ENCODE data around the gene IPO9. TPM values are rescaled to one million over a fixed set of nuclear protein-coding genes. Genes with fewer than 3 reads are reported as not detected.

The IPO9 gene
- total and polyA plus RNA-seq, 2 donors (not counting 1 experiment from before 2014, with no cell fraction given), result 13.3 to 56.9 TPM

DNA sequence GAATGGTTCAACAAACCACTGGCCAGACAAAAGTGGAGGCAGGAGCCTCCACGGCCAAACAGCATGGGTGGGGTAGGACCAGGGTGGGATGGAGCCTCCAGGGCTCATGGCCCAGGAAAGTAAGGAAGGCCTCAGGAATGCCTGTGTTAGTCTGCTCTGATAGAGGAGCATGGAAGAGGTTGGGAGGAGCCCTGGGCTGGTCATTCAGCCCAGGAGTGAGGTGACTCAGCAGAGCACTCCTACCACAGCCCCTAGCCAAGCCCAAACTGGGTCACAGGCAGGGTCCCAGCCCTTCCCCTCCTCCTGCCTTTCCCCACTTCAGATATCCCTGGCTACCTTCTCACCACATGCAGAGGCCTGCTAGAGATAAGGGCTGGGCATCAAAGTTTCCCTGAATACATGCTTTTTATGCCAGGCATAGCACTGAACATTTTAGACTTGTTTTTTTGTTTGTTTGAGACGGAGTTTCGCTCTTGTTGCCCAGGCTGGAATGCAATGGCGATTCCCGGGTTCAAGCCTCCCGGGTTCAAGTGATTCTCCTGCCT is 56.6 kb downstream of the IPO9 start:
- WGBS (ENCODE audit: insufficient coverage), result 94% methylated on average over 3 of the region's 6 CpGs
- H3K4me3 Mint-ChIP-seq, result no peak overlapping the region
- no peak for ATAC-seq (ENCODE audit: low read depth)
- H3K27me3 ChIP-seq (replicated peaks in 1 of 4; ENCODE audit: control extremely low read depth in 1 of 4, control insufficient read depth in 3 of 4, insufficient read depth in 4 of 4, low read length in 3 of 4), result peaks cover 0 to 43% (median 31%) of the 10 kb centered on the region in 4 experiments
- H3K36me3 ChIP-seq (replicated peaks in 1 of 2; ENCODE audit: control extremely low read depth in 1 of 2, control insufficient read depth in 1 of 2, extremely low read depth in 1 of 2, insufficient read depth in 2 of 2, low read length in 1 of 2), result no peaks in the 10 kb centered on the region
- TF ChIP-seq, protein P1, sequence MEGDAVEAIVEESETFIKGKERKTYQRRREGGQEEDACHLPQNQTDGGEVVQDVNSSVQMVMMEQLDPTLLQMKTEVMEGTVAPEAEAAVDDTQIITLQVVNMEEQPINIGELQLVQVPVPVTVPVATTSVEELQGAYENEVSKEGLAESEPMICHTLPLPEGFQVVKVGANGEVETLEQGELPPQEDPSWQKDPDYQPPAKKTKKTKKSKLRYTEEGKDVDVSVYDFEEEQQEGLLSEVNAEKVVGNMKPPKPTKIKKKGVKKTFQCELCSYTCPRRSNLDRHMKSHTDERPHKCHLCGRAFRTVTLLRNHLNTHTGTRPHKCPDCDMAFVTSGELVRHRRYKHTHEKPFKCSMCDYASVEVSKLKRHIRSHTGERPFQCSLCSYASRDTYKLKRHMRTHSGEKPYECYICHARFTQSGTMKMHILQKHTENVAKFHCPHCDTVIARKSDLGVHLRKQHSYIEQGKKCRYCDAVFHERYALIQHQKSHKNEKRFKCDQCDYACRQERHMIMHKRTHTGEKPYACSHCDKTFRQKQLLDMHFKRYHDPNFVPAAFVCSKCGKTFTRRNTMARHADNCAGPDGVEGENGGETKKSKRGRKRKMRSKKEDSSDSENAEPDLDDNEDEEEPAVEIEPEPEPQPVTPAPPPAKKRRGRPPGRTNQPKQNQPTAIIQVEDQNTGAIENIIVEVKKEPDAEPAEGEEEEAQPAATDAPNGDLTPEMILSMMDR (IDR thresholded peaks at IDR 0.05), result no peak
- no peak for TF ChIP-seq EZH2 (IDR thresholded peaks at IDR 0.05; ENCODE audit: borderline replicate concordance, insufficient read depth, low read depth, low read length, poor library complexity, severe bottlenecking)
- H2AFZ ChIP-seq (ENCODE audit: insufficient read depth, low read depth, low read length, poor library complexity, severe bottlenecking), result no peak overlapping the region
- intact Hi-C loops (cut with micrococcal nuclease), result no loop called here
- peaks cover 31 to 40% of the 10 kb centered on the region in 2 donors for H3K4me1 ChIP-seq (ENCODE audit: control insufficient read depth in 2 of 2, insufficient read depth in 2 of 2, low read length in 2 of 2)
- H4K20me1 ChIP-seq (ENCODE audit: control insufficient read depth, insufficient read depth, low read length, poor library complexity, severe bottlenecking), result no peaks in the 10 kb centered on the region
- H3K27ac ChIP-seq (ENCODE audit: low read length in 2 of 2), result no peak overlapping the region
- no peaks in the 10 kb centered on the region for H3K9me3 Mint-ChIP-seq (ENCODE audit: insufficient read depth)
- H3K79me2 ChIP-seq (ENCODE audit: control insufficient read depth, insufficient read depth, low read length), result no peaks in the 10 kb centered on the region
- no peak overlapping the region for H3K4me3 ChIP-seq (ENCODE audit: control extremely low read depth in 1 of 5, extremely low read depth in 1 of 5, insufficient read depth in 1 of 5, low read depth in 2 of 5, low read length in 4 of 5)
- H3K27me3 Mint-ChIP-seq, result peaks cover 26% of the 10 kb centered on the region
- DNase-seq, result no peak
- ChIA-PET CTCF (interaction anchor here (2.5 kb wide), 1 partner anchor 10 kb away, joined by 9 read pairs; no protein-coding TSS in a partner anchor), POLR2A (no interaction called here)
- H3K4me2 ChIP-seq (replicated peaks; ENCODE audit: low read depth, low read length, poor library complexity, severe bottlenecking), result no peak overlapping the region
- peaks cover 0 to 13% (median 0%) of the 10 kb centered on the region in 3 donors for H3K9me3 ChIP-seq (ENCODE audit: control extremely low read depth in 1 of 3, control insufficient read depth in 2 of 3, insufficient read depth in 1 of 3, low read length in 2 of 3)
- H3K27ac Mint-ChIP-seq, result no peak overlapping the region
- H3K9ac ChIP-seq (ENCODE audit: low read length), result no peak overlapping the region
- H3K4me1 Mint-ChIP-seq, result peaks cover 36% of the 10 kb centered on the region

DNA sequence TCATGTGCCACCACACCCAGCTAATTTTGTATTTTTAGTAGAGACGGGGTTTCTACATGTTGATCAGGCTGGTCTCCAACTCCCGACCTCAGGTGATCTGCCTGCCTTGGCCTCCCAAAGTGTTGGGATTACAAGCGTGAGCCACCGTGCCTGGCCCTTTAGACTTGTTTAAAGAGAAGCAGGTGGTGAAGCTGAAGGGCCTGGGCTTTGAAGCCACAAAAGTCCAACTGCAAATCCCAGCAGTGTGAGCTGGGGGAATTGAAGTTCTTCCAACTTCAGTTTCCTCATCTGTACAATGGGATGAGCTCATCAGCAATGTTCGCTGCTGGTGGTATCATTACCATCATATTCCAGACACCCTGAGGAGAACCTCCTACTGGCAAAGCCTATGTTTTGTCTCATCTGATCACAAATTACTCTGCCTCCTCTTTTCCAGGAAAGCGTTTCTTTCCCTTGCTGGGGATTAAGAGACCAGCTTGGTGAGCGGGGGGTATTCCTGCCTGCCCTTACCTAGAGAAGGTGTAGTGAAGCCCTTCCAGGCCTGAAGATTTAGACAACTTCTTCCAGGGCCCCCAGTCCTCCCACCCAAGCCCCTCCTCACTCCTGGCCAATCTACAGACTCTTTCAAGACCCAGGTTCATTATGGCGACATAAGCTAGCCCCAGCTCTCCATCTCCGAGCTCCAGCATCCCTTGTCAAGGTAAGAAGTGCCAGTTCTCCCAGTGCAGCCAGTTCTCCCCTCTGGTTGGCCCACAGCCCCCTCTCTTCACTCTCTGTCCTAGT is 57.3 kb downstream of the IPO9 start:
- peaks cover 0 to 13% (median 0%) of the 10 kb centered on the region in 3 donors for H3K9me3 ChIP-seq (ENCODE audit: control extremely low read depth in 1 of 3, control insufficient read depth in 2 of 3, insufficient read depth in 1 of 3, low read length in 2 of 3)
- no peak overlapping the region for H3K4me3 ChIP-seq (ENCODE audit: control extremely low read depth in 1 of 5, extremely low read depth in 1 of 5, insufficient read depth in 1 of 5, low read depth in 2 of 5, low read length in 4 of 5)
- Mint-ChIP-seq H3K4me1 (peaks cover 36% of the 10 kb centered on the region), H3K27me3 (peaks cover 29% of the 10 kb centered on the region), H3K27ac (no peak overlapping the region), H3K4me3 (no peak overlapping the region), H3K9me3 (ENCODE audit: insufficient read depth) (no peaks in the 10 kb centered on the region)
- H3K27ac ChIP-seq (ENCODE audit: low read length in 2 of 2), result no peak overlapping the region
- peaks cover 31 to 40% of the 10 kb centered on the region in 2 donors for H3K4me1 ChIP-seq (ENCODE audit: control insufficient read depth in 2 of 2, insufficient read depth in 2 of 2, low read length in 2 of 2)
- DNase-seq, result no peak
- ChIA-PET POLR2A (no interaction called here), CTCF (interaction anchor here (2.5 kb wide), 1 partner anchor 9 kb away, joined by 9 read pairs; no protein-coding TSS in a partner anchor)
- H3K27me3 ChIP-seq (replicated peaks in 1 of 4; ENCODE audit: control extremely low read depth in 1 of 4, control insufficient read depth in 3 of 4, insufficient read depth in 4 of 4, low read length in 3 of 4), result peaks cover 0 to 50% (median 35%) of the 10 kb centered on the region in 4 experiments
- no peak overlapping the region for H3K9ac ChIP-seq (ENCODE audit: low read length)
- no peaks in the 10 kb centered on the region for H3K36me3 ChIP-seq (replicated peaks in 1 of 2; ENCODE audit: control extremely low read depth in 1 of 2, control insufficient read depth in 1 of 2, extremely low read depth in 1 of 2, insufficient read depth in 2 of 2, low read length in 1 of 2)
- H4K20me1 ChIP-seq (ENCODE audit: control insufficient read depth, insufficient read depth, low read length, poor library complexity, severe bottlenecking), result no peaks in the 10 kb centered on the region
- 97% methylated on average over 7 of the region's 9 CpGs for WGBS (ENCODE audit: insufficient coverage)
- intact Hi-C loops (cut with micrococcal nuclease), result no loop called here
- no peak overlapping the region for H3K4me2 ChIP-seq (replicated peaks; ENCODE audit: low read depth, low read length, poor library complexity, severe bottlenecking)
- no peak overlapping the region for H2AFZ ChIP-seq (ENCODE audit: insufficient read depth, low read depth, low read length, poor library complexity, severe bottlenecking)
- H3K79me2 ChIP-seq (ENCODE audit: control insufficient read depth, insufficient read depth, low read length), result no peaks in the 10 kb centered on the region
- TF ChIP-seq EZH2 (IDR thresholded peaks at IDR 0.05; ENCODE audit: borderline replicate concordance, insufficient read depth, low read depth, low read length, poor library complexity, severe bottlenecking), result no peak
- TF ChIP-seq, protein P1 (IDR thresholded peaks at IDR 0.05), result no peak
- no peak for ATAC-seq (ENCODE audit: low read depth)
